Measurements from ENCODE around the gene CDK19. TPM values are rescaled to one million over a fixed set of nuclear protein-coding genes. Genes with fewer than 3 reads are reported as not detected.

Gene CDK19
- total and polyA plus RNA-seq, 2 experiments from 2014 or later, result 7.7 to 10.1 TPM

DNA sequence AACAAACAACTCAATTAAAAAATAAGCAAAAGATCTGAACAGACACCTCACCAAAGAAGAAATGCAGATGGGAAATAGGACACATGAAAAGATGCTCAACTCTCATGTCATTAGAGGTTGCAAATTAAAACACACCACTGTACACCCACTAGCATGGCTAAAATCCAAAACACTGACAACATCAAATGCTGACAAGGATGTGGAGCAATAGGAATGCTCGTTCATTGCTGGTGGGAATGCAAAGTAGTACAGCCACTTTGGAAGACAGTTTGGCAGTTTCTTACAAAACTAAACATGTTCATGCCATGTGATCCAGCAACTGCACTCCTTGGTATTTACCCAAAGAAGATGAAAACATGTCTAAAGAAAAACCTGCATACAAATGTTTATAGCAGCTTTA lies 47.2 kb downstream of the CDK19 start:
- ATAC-seq (no peak), DNase-seq (ENCODE audit: low spot score) (no peak)
- Histone ChIP-seq H3K36me3 (ENCODE audit: insufficient read depth) (peaks cover 6% of the 10 kb centered on the region; the same call in 1 of the 2 replicates), H3K4me1 (ENCODE audit: insufficient read depth) (no peaks in the 10 kb centered on the region), H2AFZ (no peak overlapping the region), H3K4me2 (no peak overlapping the region), H4K20me1 (replicated peaks; ENCODE audit: insufficient read depth) (no peaks in the 10 kb centered on the region), H3K79me2 (replicated peaks; ENCODE audit: insufficient read depth) (peaks cover 6% of the 10 kb centered on the region; the same call in 1 of the 2 replicates), H3K4me3 (no peak overlapping the region), H3K27me3 (ENCODE audit: insufficient read depth) (no peaks in the 10 kb centered on the region), H3K27ac (ENCODE audit: low read depth) (no peak overlapping the region), H3F3A (replicated peaks; ENCODE audit: low read depth) (no peaks in the 10 kb centered on the region), H3K9me2 (ENCODE audit: insufficient read depth) (peaks cover 6% of the 10 kb centered on the region; the same call in 1 of the 2 replicates)
- peaks cover 41% of the 10 kb centered on the region for H3K36me3 Mint-ChIP-seq (ENCODE audit: low read depth)
- H3K27ac Mint-ChIP-seq, result no peak overlapping the region
- H3K4me1 Mint-ChIP-seq, result peaks cover 7% of the 10 kb centered on the region
- no peak for TF ChIP-seq ZNF114 (CRISPR knock-in tag; IDR thresholded peaks at IDR 0.05)
- TF ChIP-seq, protein P1, sequence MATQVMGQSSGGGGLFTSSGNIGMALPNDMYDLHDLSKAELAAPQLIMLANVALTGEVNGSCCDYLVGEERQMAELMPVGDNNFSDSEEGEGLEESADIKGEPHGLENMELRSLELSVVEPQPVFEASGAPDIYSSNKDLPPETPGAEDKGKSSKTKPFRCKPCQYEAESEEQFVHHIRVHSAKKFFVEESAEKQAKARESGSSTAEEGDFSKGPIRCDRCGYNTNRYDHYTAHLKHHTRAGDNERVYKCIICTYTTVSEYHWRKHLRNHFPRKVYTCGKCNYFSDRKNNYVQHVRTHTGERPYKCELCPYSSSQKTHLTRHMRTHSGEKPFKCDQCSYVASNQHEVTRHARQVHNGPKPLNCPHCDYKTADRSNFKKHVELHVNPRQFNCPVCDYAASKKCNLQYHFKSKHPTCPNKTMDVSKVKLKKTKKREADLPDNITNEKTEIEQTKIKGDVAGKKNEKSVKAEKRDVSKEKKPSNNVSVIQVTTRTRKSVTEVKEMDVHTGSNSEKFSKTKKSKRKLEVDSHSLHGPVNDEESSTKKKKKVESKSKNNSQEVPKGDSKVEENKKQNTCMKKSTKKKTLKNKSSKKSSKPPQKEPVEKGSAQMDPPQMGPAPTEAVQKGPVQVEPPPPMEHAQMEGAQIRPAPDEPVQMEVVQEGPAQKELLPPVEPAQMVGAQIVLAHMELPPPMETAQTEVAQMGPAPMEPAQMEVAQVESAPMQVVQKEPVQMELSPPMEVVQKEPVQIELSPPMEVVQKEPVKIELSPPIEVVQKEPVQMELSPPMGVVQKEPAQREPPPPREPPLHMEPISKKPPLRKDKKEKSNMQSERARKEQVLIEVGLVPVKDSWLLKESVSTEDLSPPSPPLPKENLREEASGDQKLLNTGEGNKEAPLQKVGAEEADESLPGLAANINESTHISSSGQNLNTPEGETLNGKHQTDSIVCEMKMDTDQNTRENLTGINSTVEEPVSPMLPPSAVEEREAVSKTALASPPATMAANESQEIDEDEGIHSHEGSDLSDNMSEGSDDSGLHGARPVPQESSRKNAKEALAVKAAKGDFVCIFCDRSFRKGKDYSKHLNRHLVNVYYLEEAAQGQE (IDR thresholded peaks at IDR 0.05; ENCODE audit: unreplicated experiment), result no peak
- TF ChIP-seq, protein P2, sequence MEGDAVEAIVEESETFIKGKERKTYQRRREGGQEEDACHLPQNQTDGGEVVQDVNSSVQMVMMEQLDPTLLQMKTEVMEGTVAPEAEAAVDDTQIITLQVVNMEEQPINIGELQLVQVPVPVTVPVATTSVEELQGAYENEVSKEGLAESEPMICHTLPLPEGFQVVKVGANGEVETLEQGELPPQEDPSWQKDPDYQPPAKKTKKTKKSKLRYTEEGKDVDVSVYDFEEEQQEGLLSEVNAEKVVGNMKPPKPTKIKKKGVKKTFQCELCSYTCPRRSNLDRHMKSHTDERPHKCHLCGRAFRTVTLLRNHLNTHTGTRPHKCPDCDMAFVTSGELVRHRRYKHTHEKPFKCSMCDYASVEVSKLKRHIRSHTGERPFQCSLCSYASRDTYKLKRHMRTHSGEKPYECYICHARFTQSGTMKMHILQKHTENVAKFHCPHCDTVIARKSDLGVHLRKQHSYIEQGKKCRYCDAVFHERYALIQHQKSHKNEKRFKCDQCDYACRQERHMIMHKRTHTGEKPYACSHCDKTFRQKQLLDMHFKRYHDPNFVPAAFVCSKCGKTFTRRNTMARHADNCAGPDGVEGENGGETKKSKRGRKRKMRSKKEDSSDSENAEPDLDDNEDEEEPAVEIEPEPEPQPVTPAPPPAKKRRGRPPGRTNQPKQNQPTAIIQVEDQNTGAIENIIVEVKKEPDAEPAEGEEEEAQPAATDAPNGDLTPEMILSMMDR (conservative IDR thresholded peaks at IDR 0.05; ENCODE audit: low read depth in 2 of 2), result no peak
- TF ChIP-seq, protein P3, sequence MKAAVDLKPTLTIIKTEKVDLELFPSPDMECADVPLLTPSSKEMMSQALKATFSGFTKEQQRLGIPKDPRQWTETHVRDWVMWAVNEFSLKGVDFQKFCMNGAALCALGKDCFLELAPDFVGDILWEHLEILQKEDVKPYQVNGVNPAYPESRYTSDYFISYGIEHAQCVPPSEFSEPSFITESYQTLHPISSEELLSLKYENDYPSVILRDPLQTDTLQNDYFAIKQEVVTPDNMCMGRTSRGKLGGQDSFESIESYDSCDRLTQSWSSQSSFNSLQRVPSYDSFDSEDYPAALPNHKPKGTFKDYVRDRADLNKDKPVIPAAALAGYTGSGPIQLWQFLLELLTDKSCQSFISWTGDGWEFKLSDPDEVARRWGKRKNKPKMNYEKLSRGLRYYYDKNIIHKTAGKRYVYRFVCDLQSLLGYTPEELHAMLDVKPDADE (IDR thresholded peaks at IDR 0.05), result no peak
- TF ChIP-seq, protein P4, sequence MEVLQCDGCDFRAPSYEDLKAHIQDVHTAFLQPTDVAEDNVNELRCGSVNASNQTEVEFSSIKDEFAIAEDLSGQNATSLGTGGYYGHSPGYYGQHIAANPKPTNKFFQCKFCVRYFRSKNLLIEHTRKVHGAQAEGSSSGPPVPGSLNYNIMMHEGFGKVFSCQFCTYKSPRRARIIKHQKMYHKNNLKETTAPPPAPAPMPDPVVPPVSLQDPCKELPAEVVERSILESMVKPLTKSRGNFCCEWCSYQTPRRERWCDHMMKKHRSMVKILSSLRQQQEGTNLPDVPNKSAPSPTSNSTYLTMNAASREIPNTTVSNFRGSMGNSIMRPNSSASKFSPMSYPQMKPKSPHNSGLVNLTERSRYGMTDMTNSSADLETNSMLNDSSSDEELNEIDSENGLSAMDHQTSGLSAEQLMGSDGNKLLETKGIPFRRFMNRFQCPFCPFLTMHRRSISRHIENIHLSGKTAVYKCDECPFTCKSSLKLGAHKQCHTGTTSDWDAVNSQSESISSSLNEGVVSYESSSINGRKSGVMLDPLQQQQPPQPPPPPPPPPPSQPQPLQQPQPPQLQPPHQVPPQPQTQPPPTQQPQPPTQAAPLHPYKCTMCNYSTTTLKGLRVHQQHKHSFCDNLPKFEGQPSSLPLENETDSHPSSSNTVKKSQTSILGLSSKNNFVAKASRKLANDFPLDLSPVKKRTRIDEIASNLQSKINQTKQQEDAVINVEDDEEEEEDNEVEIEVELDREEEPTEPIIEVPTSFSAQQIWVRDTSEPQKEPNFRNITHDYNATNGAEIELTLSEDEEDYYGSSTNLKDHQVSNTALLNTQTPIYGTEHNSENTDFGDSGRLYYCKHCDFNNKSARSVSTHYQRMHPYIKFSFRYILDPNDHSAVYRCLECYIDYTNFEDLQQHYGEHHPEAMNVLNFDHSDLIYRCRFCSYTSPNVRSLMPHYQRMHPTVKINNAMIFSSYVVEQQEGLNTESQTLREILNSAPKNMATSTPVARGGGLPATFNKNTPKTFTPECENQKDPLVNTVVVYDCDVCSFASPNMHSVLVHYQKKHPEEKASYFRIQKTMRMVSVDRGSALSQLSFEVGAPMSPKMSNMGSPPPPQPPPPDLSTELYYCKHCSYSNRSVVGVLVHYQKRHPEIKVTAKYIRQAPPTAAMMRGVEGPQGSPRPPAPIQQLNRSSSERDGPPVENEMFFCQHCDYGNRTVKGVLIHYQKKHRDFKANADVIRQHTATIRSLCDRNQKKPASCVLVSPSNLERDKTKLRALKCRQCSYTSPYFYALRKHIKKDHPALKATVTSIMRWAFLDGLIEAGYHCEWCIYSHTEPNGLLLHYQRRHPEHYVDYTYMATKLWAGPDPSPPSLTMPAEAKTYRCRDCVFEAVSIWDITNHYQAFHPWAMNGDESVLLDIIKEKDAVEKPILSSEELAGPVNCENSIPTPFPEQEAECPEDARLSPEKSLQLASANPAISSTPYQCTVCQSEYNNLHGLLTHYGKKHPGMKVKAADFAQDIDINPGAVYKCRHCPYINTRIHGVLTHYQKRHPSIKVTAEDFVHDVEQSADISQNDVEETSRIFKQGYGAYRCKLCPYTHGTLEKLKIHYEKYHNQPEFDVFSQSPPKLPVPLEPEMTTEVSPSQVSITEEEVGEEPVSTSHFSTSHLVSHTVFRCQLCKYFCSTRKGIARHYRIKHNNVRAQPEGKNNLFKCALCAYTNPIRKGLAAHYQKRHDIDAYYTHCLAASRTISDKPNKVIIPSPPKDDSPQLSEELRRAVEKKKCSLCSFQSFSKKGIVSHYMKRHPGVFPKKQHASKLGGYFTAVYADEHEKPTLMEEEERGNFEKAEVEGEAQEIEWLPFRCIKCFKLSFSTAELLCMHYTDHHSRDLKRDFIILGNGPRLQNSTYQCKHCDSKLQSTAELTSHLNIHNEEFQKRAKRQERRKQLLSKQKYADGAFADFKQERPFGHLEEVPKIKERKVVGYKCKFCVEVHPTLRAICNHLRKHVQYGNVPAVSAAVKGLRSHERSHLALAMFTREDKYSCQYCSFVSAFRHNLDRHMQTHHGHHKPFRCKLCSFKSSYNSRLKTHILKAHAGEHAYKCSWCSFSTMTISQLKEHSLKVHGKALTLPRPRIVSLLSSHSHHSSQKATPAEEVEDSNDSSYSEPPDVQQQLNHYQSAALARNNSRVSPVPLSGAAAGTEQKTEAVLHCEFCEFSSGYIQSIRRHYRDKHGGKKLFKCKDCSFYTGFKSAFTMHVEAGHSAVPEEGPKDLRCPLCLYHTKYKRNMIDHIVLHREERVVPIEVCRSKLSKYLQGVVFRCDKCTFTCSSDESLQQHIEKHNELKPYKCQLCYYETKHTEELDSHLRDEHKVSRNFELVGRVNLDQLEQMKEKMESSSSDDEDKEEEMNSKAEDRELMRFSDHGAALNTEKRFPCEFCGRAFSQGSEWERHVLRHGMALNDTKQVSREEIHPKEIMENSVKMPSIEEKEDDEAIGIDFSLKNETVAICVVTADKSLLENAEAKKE (CRISPR knock-in tag; IDR thresholded peaks at IDR 0.05), result no peak
- TF ChIP-seq NANOG (IDR thresholded peaks at IDR 0.05; ENCODE audit: borderline replicate concordance), result no peak
- no peak for TF ChIP-seq POLR2AphosphoS5 (IDR thresholded peaks at IDR 0.05; ENCODE audit: low read depth)
- no peak for TF ChIP-seq JUNB (IDR thresholded peaks at IDR 0.05; ENCODE audit: unreplicated experiment)
- no peak for TF ChIP-seq EZH2phosphoT487 (IDR thresholded peaks at IDR 0.05; ENCODE audit: unreplicated experiment)
- no peak for TF ChIP-seq CREB1 (CRISPR knock-in tag; IDR thresholded peaks at IDR 0.05; ENCODE audit: low read depth)
- TF ChIP-seq ZNF331 (CRISPR knock-in tag; IDR thresholded peaks at IDR 0.05; ENCODE audit: low read depth), result no peak
- no peak for TF ChIP-seq EZH2 (IDR thresholded peaks at IDR 0.05; ENCODE audit: low read depth, unreplicated experiment)
- no peak for TF ChIP-seq STAT1 (IDR thresholded peaks at IDR 0.05; ENCODE audit: unreplicated experiment)
- H3K9me3 Mint-ChIP-seq, result peaks cover 7% of the 10 kb centered on the region; the same call in 2 of the 3 replicates
- H3K27me3 Mint-ChIP-seq (ENCODE audit: insufficient read depth, low read depth, poor library complexity), result peaks cover 2% of the 10 kb centered on the region
- no peak overlapping the region for H3K4me3 Mint-ChIP-seq
